Ishikawa (cell line): ENCODE results near the gene GALNT7.

Experiments
- EP300 ChIP-seq: IDR thresholded peaks from 2 replicates; pipeline ENCODE4 v1.6.1; 2012; ENCODE audit warnings: borderline replicate concordance
- FOXM1 ChIP-seq: IDR thresholded peaks from 2 replicates; pipeline ENCODE4 v1.6.1; 2012; ENCODE audit warnings: low read depth, borderline replicate concordance
- RAD21 ChIP-seq: IDR thresholded peaks from 2 replicates; pipeline ENCODE4 v1.6.1; 2012; ENCODE audit warnings: low read depth

DNA sequence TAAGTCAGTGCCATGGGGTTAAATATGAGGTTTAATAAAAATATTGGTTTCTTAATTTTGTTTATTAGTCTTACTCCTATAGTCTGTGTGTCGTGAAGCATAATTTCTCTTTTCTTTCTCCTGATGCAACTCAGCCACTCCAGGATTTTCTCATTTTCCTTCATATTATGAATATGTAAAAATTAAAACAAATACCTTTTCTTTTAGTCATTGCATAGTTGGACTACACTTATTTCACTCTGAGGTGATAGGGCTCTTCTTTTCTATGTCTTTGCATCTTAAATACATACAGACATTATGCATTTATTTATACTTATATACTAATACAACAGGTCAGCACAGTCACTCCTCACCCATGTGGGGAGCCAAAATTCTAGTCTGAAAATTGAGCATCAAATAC is 19.1 kb downstream of the GALNT7 start:
- TF ChIP-seq EP300: no peak
- TF ChIP-seq RAD21: no peak
- no peak for TF ChIP-seq FOXM1
